GM12872 (cell line): ENCODE results near the gene HDAC4.

Experiments used
- TF ChIP-seq, protein P1 (sequence below): IDR thresholded peaks from 3 replicates; pipeline ENCODE4 v1.5.1; 2011; ENCODE audit warnings: low read depth, mild to moderate bottlenecking, low read length, moderate library complexity; ENCODE audit not compliant: insufficient read depth

The HDAC4 gene

DNA sequence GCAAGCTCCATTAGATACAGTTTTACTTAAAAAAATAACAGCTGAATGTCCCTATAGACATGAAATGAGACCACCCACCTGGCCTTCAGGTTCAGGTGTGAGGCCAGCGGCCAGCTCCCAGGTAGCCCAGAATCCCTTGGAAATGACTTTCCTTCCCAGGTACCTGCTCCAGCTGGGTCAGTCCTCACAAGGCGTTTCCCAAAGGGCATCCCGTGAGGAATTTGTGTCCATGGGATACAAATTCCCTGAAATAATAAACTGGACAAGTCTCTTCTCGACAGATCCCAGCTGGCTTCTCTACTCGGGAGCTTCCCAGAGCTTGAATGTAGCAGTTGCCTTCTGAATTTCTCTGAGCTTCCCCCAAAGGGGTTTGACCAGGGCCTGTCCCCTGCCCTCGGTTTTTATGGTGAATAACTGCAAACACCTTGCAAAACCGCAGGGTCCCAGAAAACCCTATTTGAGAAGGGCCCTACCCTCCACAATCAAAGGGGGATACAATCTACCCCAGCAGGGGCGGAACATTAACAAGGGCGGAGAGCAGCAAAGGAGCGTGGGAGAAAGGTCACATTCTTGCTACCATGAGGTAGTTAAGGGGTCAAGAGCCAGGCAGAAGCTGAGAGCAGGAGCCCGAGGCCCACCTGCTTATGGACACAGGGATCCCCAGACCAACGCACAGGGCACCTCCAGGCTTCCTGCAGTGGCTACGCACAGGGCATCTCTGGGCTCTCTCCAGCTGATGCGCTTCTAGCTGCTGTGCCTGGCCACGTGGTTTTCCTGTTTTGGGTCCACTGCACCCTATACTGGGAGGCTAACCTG lies 107.7 kb downstream of the HDAC4 start:
- TF ChIP-seq, protein P1, sequence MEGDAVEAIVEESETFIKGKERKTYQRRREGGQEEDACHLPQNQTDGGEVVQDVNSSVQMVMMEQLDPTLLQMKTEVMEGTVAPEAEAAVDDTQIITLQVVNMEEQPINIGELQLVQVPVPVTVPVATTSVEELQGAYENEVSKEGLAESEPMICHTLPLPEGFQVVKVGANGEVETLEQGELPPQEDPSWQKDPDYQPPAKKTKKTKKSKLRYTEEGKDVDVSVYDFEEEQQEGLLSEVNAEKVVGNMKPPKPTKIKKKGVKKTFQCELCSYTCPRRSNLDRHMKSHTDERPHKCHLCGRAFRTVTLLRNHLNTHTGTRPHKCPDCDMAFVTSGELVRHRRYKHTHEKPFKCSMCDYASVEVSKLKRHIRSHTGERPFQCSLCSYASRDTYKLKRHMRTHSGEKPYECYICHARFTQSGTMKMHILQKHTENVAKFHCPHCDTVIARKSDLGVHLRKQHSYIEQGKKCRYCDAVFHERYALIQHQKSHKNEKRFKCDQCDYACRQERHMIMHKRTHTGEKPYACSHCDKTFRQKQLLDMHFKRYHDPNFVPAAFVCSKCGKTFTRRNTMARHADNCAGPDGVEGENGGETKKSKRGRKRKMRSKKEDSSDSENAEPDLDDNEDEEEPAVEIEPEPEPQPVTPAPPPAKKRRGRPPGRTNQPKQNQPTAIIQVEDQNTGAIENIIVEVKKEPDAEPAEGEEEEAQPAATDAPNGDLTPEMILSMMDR: no peak

DNA sequence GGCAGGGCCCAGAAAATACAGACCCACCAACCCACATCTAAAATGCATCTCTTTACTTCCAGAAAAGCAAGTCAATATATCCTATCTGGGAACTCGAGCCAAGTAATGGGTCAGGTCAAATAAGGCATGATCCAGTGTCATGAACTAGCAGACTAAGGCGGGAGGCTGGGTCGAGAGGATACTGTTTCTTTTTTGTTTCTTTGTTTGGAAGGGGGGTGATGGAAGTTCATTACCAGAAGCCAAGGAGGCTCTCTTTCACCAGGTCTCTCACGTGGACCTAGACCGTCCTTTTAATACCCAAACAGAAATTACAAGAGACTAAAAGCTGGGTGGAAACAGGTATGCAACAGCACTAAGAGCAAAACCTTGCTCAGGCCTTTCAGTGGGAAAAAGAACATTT lies 108.3 kb downstream of the HDAC4 start:
- TF ChIP-seq, protein P1: no peak

DNA sequence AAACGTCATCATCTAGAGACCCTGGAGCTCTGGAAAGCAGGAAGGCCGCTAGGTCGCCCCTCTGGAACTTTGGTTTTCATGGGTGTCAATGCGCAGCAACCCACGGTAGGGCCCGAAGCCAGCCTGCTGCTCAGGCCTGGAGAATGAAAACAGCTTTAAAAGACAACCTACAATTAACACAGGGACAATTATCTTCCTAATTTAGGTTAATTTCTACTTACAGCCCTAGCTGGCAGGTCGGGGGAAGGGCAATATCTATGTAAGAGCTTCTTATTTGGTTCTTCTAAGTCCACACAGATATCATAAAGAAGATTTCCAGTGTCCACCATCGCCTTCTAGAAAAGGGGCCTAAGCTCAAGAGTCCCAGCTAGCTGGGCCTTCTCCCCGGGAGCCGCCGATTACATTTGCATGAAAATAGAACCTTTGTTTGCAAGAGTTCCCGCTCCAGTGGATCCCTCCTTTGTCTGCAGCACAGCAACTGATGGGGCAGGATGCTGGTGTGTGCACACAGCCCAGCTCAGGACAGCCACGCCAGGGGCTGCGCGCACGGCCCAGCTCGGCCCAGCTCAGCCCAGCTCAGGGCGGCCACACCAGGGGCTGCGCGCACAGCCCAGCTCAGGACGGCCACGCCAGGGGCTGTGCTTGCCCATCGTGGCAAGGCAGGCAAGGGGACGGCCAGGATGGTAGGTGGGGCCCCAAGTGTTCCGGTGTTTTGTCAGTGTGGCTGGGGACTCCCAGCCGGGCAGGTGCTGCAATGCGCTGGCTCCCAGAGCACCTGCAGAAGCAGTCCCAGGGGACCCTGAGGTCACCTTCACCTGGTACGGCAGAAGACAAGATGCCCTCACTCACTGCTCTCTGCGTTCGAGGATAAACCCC lies 109.1 kb downstream of the HDAC4 start:
- TF ChIP-seq, protein P1: no peak

DNA sequence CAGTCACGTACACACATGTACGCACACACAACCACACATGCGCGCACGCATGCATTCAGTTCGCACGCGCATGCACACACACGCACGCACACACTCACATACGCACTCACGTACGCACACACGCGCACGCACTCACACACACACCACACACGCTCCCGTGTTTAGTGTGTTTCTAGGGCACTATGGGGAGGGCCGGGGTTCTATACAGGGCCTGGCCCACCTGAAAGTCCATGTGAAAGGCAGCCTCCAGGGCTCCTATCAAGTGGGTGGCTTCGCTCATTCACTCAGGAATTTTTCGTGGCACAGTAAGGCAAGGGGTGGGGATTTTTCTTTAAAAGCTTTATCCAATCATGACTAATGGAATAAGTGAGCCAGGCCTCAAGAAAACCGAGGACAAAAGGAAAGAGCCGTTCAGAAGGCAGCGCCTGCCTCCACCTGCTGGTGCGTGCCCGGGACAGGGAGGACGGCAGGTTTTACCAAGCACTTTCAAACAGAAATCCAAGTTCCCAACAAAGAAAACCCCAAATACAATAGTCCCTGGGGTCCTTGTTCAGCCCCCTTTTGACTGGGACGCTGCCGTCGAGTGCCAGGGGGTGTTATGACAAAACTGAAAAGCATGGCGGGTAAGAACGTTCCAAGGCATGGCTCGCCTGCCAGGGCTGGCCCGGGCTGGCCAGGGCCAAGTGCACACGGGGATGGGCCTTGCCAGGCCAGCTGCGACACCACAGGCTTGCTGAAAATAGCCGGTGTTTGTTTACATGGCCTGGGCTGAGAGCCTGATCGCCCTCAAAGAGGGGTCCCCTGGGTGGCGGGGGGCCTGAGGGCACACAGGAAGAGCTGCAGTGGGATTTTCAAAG lies 110.0 kb downstream of the HDAC4 start:
- TF ChIP-seq, protein P1: no peak

DNA sequence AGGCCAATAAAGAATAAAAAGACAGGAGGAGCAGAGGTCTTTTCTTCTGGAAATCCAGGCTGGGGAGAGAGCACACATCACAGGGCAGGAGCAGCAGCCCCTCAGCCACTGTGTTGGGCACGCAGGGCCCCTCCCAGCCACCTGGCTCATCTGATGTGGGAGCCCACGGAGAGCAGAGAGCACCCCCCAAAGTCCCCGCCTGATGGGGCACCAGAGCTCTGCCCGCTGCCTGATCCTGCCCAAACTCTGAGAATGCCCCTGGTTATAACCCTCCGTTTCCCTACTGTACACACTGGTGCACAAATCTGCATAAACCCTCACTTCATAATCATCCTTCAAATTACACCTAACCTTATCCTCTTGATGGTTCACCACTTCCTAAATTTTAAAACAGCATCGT lies 111.3 kb downstream of the HDAC4 start:
- TF ChIP-seq, protein P1: no peak

DNA sequence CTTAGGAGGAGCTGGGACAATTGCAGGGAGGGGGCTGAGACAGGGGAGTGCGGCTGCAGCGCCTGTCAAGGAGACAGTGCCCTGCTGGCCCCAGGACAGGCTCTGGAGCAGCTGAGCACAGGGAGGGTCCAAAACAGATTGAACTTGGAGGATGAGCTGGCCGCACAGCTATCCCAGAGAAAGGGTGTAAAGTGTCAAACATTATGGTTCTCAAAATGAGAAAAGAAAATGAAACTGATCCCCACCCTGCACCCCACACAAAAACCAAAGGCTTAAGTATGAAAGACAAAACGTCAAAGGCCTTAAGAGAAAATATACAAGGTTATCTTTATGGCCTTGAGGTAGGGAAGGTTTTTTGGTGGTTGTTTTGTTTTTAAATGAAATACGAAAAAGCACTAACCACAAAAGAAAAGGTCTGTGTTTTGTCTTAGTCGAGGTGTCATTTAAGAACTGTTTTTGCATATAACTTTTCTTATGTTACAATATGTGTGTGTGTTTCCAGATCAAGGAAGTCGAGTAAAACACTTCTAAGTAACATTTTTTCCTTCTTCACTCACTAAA lies 111.8 kb downstream of the HDAC4 start:
- TF ChIP-seq, protein P1: no peak
